Epithelial cell of proximal tubule (primary cell): ENCODE measurements around the gene DRD1. TPM values are rescaled to one million over a fixed set of nuclear protein-coding genes. Genes with fewer than 3 reads are reported as not detected.

ENCODE experiments used
- DNase-seq: peaks from one replicate; pipeline ENCODE4 v3.0.0-alpha.2; 2011; ENCODE audit warnings: low read depth
- H3K4me3 ChIP-seq: 2 replicates; pipeline ENCODE4 v1.5.1; 2011; ENCODE audit warnings: low read depth, mild to moderate bottlenecking, low read length
- CTCF ChIP-seq: conservative IDR thresholded peaks from 2 replicates; pipeline ENCODE4 v1.5.1; 2012; ENCODE audit warnings: low read depth, mild to moderate bottlenecking, low read length
- total RNA-seq: library from RNA; depleted of rRNA; stranded (reverse); fragments of >200 nt; gene quantifications from 2 replicates; pipeline ENCODE4 v1.2.3, GENCODE V29; 2015

The DRD1 gene
- not detected in 2 replicates for total RNA-seq

- no peak for DNase-seq
- peak; percentile 56 for TF ChIP-seq CTCF
- no peak within 1 kb of the TSS for H3K4me3 ChIP-seq
Observed at GRCh38 chr5:175444060-175444904, at the start of gene DRD1. Gene DRD1, minus strand, starts transcription at chr5:175444182. Its CDS starts 1,083 bp downstream, at chr5:175443099.

GRCh38 chr5:175493726-175494125 is 49.7 kb upstream of the DRD1 start:
- DNase-seq: no peak
- no peak overlapping the region for H3K4me3 ChIP-seq
- TF ChIP-seq CTCF: no peak

- DNase-seq: no peak
- no peak for TF ChIP-seq CTCF
- H3K4me3 ChIP-seq: no peak overlapping the region
Observed at GRCh38 chr5:175493260-175493659, 49.3 kb upstream of the DRD1 start.

- DNase-seq: no peak
- no peak overlapping the region for H3K4me3 ChIP-seq
- no peak for TF ChIP-seq CTCF
Observed at GRCh38 chr5:175491223-175491622, 47.2 kb upstream of the DRD1 start.

GRCh38 chr5:175489693-175490443 is 45.9 kb upstream of the DRD1 start:
- TF ChIP-seq CTCF: no peak

GRCh38 chr5:175487514-175488222 is 43.7 kb upstream of the DRD1 start:
- no peak for DNase-seq
- H3K4me3 ChIP-seq: no peak overlapping the region
- no peak for TF ChIP-seq CTCF

More at GRCh38 chr5:175489693-175490443, 45.9 kb upstream of the DRD1 start:
- no peak overlapping the region for H3K4me3 ChIP-seq
- no peak for DNase-seq
